ENCODE measurements around the gene KREMEN2. TPM values are rescaled to one million over a fixed set of nuclear protein-coding genes. Genes with fewer than 3 reads are reported as not detected.

KREMEN2 gene
- total and polyA plus RNA-seq, 9 of the 15 experiments (the other 6 are each of a cell fraction or from before 2014, with no cell fraction given): 0.04 to 7.7 (median 1.5) TPM; not detected in 1

DNA sequence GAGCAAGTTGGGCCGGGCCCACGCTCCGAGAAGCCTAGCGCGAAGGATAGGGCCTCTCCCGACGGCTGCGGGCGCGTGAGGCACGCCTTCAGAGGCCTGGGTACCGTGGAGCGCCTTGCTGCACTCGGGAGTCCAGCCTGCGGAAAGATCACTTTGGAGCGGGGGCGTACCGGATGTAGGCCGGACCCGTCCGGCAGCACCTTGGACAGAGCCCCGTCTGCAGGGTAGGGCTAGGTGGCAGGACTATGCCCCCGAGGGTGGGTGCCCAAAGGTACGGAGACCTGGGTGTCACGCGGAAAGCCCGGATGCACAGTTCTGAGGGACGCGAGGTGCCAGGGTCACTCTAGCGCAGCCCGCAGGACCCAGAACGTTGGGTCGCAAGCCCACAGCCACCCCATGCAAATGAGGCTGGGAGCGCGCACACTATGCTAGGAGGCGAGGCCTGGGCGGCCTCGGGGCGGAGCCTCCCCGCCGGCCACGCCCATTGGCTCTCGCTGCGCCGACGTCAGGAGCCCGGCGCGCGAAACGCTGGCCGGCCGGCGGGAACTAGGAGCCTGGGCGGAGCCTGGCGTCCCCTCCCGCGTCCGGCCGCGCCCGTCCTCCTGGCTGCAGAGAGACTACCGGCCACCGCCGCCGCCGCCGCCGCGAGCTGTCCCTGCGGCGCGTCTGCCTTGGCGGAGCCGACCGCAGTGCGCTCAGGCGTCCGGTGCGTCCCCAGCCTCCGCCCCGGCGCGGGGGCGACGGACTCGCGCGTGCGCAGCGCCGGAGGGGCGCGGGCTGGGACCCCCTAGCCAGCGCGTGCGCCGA is 4.9 kb downstream of the KREMEN2 start, which contains the start of gene PAQR4 (continued):
- TF ChIP-seq, protein P1, sequence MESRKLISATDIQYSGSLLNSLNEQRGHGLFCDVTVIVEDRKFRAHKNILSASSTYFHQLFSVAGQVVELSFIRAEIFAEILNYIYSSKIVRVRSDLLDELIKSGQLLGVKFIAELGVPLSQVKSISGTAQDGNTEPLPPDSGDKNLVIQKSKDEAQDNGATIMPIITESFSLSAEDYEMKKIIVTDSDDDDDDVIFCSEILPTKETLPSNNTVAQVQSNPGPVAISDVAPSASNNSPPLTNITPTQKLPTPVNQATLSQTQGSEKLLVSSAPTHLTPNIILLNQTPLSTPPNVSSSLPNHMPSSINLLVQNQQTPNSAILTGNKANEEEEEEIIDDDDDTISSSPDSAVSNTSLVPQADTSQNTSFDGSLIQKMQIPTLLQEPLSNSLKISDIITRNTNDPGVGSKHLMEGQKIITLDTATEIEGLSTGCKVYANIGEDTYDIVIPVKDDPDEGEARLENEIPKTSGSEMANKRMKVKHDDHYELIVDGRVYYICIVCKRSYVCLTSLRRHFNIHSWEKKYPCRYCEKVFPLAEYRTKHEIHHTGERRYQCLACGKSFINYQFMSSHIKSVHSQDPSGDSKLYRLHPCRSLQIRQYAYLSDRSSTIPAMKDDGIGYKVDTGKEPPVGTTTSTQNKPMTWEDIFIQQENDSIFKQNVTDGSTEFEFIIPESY (CRISPR knock-in tag; IDR thresholded peaks at IDR 0.05): peak; percentile 73
- TF ChIP-seq NRF1 (conservative IDR thresholded peaks at IDR 0.05 in 1 of 2, IDR thresholded peaks at IDR 0.05 in 1 of 2) (peak; percentile 78 to 86), KLF13 (tag; IDR thresholded peaks at IDR 0.05; ENCODE audit: borderline replicate concordance, low read depth) (no peak), ARNT (IDR thresholded peaks at IDR 0.05) (no peak), CHCHD3 (CRISPR knock-in tag; IDR thresholded peaks at IDR 0.05) (no peak), SRSF7 (optimal IDR thresholded peaks at IDR 0.05; ENCODE audit: low read depth, low read length) (no peak), ZNF583 (CRISPR knock-in tag; IDR thresholded peaks at IDR 0.05) (no peak; the same call in 1 of the 2 replicates), ZNF324 (CRISPR knock-in tag; IDR thresholded peaks at IDR 0.05) (no peak), ZNF445 (CRISPR knock-in tag; IDR thresholded peaks at IDR 0.05; ENCODE audit: low read depth) (no peak), NUFIP1 (IDR thresholded peaks at IDR 0.05; ENCODE audit: partially characterized antibody) (no peak), CBFB (CRISPR knock-in tag; IDR thresholded peaks at IDR 0.05) (peak; percentile 64; the same call in 1 of the 2 replicates), SAFB (IDR thresholded peaks at IDR 0.05; ENCODE audit: borderline replicate concordance, low read depth, low read length) (no peak), ZNF408 (CRISPR knock-in tag; IDR thresholded peaks at IDR 0.05; ENCODE audit: low read depth) (no peak), DACH1 (IDR thresholded peaks at IDR 0.05; ENCODE audit: partially characterized antibody) (no peak), HMGN3 (IDR thresholded peaks at IDR 0.05; ENCODE audit: borderline replicate concordance, extremely low read depth, insufficient read length, low read depth, low read length) (peak; percentile 92), NONO (IDR thresholded peaks at IDR 0.05; ENCODE audit: low read depth in 2 of 2, low read length in 1 of 2) (peak in 1 of 2 experiments; percentile 67; a peak in 2 of 4 replicates), ASH1L (IDR thresholded peaks at IDR 0.05; ENCODE audit: borderline replicate concordance, low read depth, partially characterized antibody) (no peak), E2F6 (IDR thresholded peaks at IDR 0.05; ENCODE audit: borderline replicate concordance in 1 of 2, extremely low read depth in 1 of 2, insufficient read depth in 1 of 2, insufficient read length in 1 of 2, low read depth in 1 of 2, low read length in 1 of 2, poor library complexity in 1 of 2, severe bottlenecking in 1 of 2) (peak; percentile 53 to 90), ZBTB17 (CRISPR knock-in tag; IDR thresholded peaks at IDR 0.05) (0 out of 2 replicates have a peak, but pooled peaks have one; percentile 16)
- TF ChIP-seq, protein P2, sequence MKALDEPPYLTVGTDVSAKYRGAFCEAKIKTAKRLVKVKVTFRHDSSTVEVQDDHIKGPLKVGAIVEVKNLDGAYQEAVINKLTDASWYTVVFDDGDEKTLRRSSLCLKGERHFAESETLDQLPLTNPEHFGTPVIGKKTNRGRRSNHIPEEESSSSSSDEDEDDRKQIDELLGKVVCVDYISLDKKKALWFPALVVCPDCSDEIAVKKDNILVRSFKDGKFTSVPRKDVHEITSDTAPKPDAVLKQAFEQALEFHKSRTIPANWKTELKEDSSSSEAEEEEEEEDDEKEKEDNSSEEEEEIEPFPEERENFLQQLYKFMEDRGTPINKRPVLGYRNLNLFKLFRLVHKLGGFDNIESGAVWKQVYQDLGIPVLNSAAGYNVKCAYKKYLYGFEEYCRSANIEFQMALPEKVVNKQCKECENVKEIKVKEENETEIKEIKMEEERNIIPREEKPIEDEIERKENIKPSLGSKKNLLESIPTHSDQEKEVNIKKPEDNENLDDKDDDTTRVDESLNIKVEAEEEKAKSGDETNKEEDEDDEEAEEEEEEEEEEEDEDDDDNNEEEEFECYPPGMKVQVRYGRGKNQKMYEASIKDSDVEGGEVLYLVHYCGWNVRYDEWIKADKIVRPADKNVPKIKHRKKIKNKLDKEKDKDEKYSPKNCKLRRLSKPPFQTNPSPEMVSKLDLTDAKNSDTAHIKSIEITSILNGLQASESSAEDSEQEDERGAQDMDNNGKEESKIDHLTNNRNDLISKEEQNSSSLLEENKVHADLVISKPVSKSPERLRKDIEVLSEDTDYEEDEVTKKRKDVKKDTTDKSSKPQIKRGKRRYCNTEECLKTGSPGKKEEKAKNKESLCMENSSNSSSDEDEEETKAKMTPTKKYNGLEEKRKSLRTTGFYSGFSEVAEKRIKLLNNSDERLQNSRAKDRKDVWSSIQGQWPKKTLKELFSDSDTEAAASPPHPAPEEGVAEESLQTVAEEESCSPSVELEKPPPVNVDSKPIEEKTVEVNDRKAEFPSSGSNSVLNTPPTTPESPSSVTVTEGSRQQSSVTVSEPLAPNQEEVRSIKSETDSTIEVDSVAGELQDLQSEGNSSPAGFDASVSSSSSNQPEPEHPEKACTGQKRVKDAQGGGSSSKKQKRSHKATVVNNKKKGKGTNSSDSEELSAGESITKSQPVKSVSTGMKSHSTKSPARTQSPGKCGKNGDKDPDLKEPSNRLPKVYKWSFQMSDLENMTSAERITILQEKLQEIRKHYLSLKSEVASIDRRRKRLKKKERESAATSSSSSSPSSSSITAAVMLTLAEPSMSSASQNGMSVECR (CRISPR knock-in tag; IDR thresholded peaks at IDR 0.05): peak; percentile 98

Measured in K562 (cell line).